Body of pancreas (tissue), 4 donors: Measurements from ENCODE around the gene OSMR.

Experiments used
- POLR2A ChIP-seq, 3 donors: fragments of 450-650 bp; IDR thresholded peaks; one replicate each; pipeline ENCODE4 v1.6.1; 2016; ENCODE audit warnings: antibody characterized with exemption in 3 of 3, mild to moderate bottlenecking in 2 of 3
- TF ChIP-seq, protein P1 (sequence below), 7 experiments: fragments of 450-650 bp in 4 of 7; fragments of 200-600 bp in 3 of 7; sonication (generic) in 3 of 7; IDR thresholded peaks; one replicate each; pipeline ENCODE4 v1.5.1; 2016 to 2019; ENCODE audit warnings: antibody characterized with exemption in 7 of 7

DNA sequence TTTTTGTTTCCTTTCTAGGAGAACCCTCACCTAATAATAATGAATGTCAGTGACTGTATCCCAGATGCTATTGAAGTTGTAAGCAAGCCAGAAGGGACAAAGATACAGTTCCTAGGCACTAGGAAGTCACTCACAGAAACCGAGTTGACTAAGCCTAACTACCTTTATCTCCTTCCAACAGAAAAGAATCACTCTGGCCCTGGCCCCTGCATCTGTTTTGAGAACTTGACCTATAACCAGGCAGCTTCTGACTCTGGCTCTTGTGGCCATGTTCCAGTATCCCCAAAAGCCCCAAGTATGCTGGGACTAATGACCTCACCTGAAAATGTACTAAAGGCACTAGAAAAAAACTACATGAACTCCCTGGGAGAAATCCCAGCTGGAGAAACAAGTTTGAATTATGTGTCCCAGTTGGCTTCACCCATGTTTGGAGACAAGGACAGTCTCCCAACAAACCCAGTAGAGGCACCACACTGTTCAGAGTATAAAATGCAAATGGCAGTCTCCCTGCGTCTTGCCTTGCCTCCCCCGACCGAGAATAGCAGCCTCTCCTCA lies 87.1 kb downstream of the OSMR start:
- TF ChIP-seq, protein P1, sequence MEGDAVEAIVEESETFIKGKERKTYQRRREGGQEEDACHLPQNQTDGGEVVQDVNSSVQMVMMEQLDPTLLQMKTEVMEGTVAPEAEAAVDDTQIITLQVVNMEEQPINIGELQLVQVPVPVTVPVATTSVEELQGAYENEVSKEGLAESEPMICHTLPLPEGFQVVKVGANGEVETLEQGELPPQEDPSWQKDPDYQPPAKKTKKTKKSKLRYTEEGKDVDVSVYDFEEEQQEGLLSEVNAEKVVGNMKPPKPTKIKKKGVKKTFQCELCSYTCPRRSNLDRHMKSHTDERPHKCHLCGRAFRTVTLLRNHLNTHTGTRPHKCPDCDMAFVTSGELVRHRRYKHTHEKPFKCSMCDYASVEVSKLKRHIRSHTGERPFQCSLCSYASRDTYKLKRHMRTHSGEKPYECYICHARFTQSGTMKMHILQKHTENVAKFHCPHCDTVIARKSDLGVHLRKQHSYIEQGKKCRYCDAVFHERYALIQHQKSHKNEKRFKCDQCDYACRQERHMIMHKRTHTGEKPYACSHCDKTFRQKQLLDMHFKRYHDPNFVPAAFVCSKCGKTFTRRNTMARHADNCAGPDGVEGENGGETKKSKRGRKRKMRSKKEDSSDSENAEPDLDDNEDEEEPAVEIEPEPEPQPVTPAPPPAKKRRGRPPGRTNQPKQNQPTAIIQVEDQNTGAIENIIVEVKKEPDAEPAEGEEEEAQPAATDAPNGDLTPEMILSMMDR (IDR thresholded peaks at IDR 0.05): peak in 1 of 7 experiments; percentile 1
- no peak for TF ChIP-seq POLR2A (IDR thresholded peaks at IDR 0.05)
